ENCODE data around the gene RFC2.
A peak's percentile ranks its signal among the peaks of the same experiment; 100 is the strongest.

DNA sequence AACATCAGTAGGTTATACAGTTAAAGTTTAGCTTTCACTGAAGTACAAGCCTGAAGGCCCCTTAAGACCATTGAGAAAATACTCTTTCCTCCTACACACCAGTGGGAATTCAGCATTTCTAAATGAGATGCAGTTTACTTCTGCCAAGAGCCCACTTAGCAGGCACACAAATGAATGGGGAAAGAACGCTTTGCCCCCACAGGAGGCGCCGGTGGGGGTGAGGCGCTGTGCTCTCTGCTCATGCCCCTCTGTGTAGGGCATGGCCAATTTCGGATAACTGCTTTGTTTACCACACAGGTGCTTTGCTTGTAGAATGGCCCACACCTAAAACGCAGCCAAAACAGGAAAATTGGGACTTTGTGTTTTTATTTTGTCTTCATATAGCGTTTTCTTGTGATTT, 60.3 kb downstream of the RFC2 start:
- TF ChIP-seq POLR2AphosphoS5 (IDR thresholded peaks at IDR 0.05; ENCODE audit: low read depth, low read length) (no peak), CTCF (IDR thresholded peaks at IDR 0.05 in 2 of 3, conservative IDR thresholded peaks at IDR 0.05 in 1 of 3; ENCODE audit: borderline replicate concordance in 1 of 3, insufficient read depth in 1 of 3, low read depth in 2 of 3, low read length in 2 of 3) (peak in 1 of 3 experiments; percentile 21; a peak in 1 of 6 replicates), MAX (IDR thresholded peaks at IDR 0.05) (no peak), ELF1 (IDR thresholded peaks at IDR 0.05; ENCODE audit: borderline replicate concordance, low read depth) (no peak), ZBTB33 (IDR thresholded peaks at IDR 0.05; ENCODE audit: extremely low read depth, insufficient replicate concordance, low read length) (no peak), ZNF274 (IDR thresholded peaks at IDR 0.05; ENCODE audit: low read depth, low read length) (no peak), POLR2A (IDR thresholded peaks at IDR 0.05; ENCODE audit: borderline replicate concordance, extremely low read depth, insufficient read depth, insufficient read length) (no peak)
- TF ChIP-seq, protein P1, sequence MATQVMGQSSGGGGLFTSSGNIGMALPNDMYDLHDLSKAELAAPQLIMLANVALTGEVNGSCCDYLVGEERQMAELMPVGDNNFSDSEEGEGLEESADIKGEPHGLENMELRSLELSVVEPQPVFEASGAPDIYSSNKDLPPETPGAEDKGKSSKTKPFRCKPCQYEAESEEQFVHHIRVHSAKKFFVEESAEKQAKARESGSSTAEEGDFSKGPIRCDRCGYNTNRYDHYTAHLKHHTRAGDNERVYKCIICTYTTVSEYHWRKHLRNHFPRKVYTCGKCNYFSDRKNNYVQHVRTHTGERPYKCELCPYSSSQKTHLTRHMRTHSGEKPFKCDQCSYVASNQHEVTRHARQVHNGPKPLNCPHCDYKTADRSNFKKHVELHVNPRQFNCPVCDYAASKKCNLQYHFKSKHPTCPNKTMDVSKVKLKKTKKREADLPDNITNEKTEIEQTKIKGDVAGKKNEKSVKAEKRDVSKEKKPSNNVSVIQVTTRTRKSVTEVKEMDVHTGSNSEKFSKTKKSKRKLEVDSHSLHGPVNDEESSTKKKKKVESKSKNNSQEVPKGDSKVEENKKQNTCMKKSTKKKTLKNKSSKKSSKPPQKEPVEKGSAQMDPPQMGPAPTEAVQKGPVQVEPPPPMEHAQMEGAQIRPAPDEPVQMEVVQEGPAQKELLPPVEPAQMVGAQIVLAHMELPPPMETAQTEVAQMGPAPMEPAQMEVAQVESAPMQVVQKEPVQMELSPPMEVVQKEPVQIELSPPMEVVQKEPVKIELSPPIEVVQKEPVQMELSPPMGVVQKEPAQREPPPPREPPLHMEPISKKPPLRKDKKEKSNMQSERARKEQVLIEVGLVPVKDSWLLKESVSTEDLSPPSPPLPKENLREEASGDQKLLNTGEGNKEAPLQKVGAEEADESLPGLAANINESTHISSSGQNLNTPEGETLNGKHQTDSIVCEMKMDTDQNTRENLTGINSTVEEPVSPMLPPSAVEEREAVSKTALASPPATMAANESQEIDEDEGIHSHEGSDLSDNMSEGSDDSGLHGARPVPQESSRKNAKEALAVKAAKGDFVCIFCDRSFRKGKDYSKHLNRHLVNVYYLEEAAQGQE (IDR thresholded peaks at IDR 0.05; ENCODE audit: low read depth): no peak
